Stimulated activated naive CD8-positive, alpha-beta T cell treated with anti-CD3 and anti-CD28 coated beads, Interleukin-15, Interleukin-2, amounts not matched to agents 100 U/mL and 50 U/mL, for 24 hours (primary cell): ENCODE data around the gene SPNS3.

Experiments
- ATAC-seq: fragments of 150-1000 bp; cut with Tn5 transposase; one replicate; pipeline ENCODE4 v1.10.0; 2021
- DNase-seq: peaks from one replicate; pipeline ENCODE4 v3.0.0; 2021

SPNS3 gene

GRCh38 chr17:4426499-4427208 lies 7.1 kb upstream of the SPNS3 start:
- ATAC-seq (no peak), DNase-seq (no peak)

GRCh38 chr17:4427505-4427904 lies 6.2 kb upstream of the SPNS3 start:
- ATAC-seq = no peak

DNA sequence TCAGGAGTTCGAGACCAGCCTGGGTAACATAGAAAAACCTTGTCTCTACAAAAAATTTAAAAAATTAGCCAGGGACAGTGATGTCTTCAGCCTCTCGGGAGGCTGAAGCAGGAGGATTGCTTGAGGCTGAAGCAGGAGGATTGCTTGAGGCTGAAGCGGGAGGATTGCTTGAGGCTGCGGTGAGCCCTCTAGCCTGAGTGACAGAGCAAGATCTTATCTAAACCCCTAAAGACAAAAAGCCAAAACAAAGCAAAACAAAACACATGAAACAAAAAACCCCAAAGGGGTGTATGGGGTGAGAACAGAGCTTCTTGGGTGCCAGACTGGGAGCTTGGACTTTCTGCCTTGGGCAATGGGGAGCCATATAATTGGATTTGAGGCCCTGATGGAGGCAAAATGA lies 2.6 kb downstream of the SPNS3 start:
- ATAC-seq = no peak
- no peak for DNase-seq

More at GRCh38 chr17:4427505-4427904, 6.2 kb upstream of the SPNS3 start:
- no peak for DNase-seq

DNA sequence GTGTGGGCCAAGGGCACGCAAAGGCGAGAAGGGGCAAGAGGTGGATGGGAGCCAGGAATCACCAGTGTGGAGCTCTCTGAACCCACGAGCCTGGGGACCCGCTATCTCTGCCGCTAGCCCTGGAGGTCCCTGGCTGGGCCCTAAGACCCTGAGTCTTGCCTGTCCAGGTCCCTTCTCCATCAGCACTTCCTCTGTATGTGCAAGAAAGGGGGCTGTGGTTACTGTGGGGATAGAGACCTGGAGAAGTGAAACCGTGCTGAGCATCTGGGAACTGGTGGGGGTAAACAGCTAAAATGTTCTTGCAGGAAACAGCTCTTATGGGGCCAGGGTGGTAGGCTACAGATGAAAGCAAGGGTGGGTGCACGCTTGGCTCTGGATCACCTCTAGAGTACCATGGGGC lies 3.1 kb downstream of the SPNS3 start:
- ATAC-seq = no peak
- DNase-seq = no peak

DNA sequence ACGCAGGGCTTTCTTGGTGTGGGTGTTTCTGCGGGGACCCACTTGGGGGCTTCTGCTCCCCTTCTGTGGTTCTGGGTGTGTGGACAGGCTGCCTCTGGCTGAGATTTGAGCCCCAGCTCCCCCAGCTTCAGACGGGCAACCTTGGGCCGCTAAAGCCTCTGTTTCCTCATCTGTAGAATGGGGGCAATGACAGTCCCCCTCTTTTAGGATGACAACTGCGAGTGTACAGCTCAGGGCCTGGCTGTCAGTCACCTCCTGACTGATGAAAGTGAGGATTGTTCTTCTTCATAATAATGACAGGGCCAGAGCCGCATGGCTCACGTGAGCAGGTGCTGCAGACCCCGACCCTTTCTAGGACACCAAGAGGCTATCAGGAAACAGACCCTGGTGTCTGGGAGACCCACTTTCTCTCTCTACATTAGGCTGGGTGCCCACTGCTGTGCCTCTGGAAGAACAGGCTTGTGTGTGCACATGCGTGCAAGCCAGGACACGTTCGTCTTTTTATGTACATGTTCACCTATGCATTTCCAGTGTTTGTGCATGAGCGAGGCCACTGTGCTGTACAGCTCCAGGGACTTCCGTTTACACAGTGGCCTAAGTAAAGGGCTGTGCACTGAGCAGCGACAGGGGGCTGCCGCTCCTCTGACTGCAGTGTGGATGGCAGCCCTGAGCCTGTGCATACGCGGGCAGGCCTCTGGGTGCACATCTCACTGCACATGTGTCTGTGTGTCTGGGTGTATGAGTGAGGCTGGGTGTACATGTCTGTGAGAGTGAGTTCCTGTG lies 4.6 kb downstream of the SPNS3 start:
- no peak for ATAC-seq

GRCh38 chr17:4440021-4440420 lies 6.3 kb downstream of the SPNS3 start:
- ATAC-seq = no peak
- DNase-seq = no peak

More for the DNA sequence above, 4.6 kb downstream of the SPNS3 start:
- DNase-seq = no peak

GRCh38 chr17:4440690-4441686 lies 7.2 kb downstream of the SPNS3 start:
- peak; percentile 66 for ATAC-seq
- DNase-seq = no peak

DNA sequence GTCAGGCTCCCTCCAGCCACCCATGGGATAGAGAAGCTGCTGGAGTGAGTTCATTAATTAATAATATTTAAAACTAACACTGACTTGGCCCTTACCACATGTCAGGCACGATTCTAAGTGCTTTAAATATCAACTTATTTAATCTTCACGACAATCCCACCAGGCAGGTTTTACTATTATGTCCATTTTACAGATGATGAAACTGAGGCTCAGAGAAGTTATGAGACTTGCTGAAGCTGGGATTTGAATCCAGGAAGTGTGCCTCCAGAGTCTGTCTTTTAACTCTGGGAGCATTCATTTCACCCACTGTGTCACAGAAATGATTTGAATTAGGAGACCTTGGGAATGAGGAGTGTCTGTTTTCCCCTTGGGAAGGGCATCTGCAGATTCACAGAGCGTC lies 8.8 kb downstream of the SPNS3 start:
- DNase-seq (no peak), ATAC-seq (no peak)

GRCh38 chr17:4443476-4443875 lies 9.7 kb downstream of the SPNS3 start:
- DNase-seq (no peak), ATAC-seq (no peak)

GRCh38 chr17:4444782-4445473 lies 11.2 kb downstream of the SPNS3 start:
- no peak for ATAC-seq
- no peak for DNase-seq

DNA sequence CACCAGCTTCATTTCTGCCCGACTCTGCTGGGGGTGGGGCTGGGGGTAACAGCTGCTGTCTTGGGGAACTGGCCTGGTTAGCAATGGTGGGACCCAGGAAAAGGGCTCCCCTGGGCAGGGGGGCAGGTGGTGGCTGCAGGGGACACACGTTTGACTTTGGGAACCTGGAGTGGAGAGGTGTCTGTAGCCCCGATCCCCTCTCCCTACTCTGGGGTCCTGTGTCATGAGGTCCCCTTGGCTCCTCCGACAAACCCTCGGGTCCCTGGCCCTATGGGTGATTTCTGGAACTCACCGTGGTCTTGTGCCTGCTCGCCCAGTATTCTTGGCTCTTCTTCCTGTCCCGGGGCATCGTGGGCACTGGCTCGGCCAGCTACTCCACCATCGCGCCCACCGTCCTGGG lies 12.0 kb downstream of the SPNS3 start:
- DNase-seq = no peak
- no peak for ATAC-seq

DNA sequence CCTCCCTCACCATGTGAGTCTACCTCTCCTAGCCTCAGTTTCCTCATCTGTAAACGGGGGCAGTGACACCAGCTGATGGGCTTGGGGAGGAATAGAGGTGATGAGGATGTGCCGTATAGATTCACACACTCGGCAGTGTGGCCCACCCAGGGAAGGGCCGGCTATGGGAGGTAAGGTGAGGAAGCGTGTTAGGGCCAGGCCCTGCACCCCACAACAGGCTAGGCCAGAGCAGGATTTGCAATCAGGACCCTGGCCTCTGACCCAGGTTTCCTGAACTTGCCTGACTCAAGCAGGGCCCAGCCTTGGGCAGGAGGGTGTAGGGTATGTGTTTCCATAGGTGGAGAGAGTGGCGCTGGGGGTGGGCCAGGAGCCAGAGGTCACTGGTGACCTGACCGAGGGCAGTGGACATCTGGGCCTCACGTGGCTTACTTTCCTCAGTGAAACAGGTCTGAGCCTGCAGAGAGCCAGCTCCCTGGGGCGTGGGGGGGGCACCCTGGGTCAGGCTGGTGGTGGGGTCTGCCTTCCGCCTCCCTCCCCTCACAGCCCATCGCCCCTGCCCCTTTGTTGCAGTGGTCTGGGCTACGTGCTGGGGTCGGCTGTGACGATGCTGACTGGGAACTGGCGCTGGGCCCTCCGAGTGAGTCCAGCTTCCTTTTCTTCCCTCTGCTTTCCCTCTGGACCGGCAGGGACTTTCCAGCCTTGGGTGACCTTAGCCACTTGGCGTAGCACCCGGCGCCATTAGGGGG lies 12.8 kb downstream of the SPNS3 start:
- ATAC-seq (no peak), DNase-seq (no peak)

GRCh38 chr17:4448197-4448980 lies 14.6 kb downstream of the SPNS3 start:
- ATAC-seq = no peak
- DNase-seq = no peak

GRCh38 chr17:4449736-4450135 lies 16.0 kb downstream of the SPNS3 start:
- DNase-seq (no peak), ATAC-seq (no peak)

- DNase-seq (no peak), ATAC-seq (no peak)
Observed at GRCh38 chr17:4450710-4451316, 17.1 kb downstream of the SPNS3 start.

- DNase-seq (no peak), ATAC-seq (no peak)
Observed at GRCh38 chr17:4453812-4454591, 20.3 kb downstream of the SPNS3 start.

GRCh38 chr17:4460661-4461060 lies 26.9 kb downstream of the SPNS3 start:
- ATAC-seq (no peak), DNase-seq (no peak)

DNA sequence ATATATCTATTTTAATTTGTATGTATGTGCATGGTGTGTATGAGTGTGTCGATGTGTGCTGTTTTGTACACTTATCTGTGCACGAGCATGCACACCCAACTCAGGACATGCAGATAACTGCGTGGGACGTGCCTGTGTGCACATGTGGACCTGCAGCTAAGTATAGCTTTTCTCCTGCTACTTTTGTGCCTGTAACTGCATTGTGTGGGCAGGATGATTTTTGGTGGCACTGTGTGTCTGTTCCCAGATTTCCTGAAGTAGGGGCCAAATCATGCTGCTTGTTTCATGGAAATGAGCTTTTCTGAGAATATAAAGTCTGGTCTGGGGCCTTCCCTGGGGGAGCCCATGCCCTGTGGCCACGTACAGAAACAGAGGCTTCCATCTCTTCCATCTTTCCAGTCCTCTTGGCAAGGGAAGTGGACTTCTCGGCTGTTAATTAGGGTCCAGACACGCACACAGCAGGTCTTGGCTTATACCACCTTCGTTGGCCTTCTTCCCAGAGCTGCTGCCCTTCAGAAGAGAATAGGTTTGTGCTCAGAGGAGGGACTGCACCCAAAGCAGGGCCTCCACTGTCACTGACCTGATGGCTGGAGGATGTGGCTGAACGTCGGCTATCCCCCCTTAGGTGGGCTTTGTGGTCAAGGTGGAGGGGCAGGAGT lies 30.2 kb downstream of the SPNS3 start:
- ATAC-seq = no peak
- no peak for DNase-seq

DNA sequence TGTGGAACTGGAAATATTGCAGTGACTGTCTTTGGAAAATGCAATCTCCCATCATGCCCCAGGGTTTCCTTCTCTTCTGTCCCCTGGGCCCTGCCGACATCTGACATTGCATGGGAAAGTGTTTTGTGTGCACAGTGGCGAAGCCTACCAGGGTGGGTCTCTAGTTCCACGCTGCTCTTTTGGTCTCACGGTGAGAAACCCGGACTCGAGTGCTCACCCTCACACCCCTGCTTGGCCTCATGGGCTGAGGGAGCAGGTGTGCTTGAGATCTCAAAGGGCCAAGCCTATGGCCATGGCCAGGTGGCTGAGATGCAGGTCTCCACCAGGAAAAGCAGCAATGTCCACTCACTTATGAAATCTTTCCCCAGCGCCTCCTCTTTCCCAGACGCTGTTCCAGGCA lies 32.0 kb downstream of the SPNS3 start:
- ATAC-seq (no peak), DNase-seq (no peak)
